Keratinocyte (primary cell): ENCODE data around the gene TMEM245. TPM values are rescaled to one million over a fixed set of nuclear protein-coding genes. Genes with fewer than 3 reads are reported as not detected.
A peak's percentile ranks its signal among the peaks of the same experiment; 100 is the strongest.

Source experiments
- DNase-seq: peaks from one replicate; pipeline ENCODE4 v3.0.0-alpha.2; 2011; ENCODE audit warnings: low read depth, missing footprints, low spot score
- FAIRE-seq: peaks from 2 replicates; lab custom pipeline; 2011; peaks lifted over from hg19 to GRCh38; lab: Jason Lieb, UNC
- H2AFZ ChIP-seq: 2 replicates; pipeline ENCODE4 v1.6.0; 2012; ENCODE audit warnings: low read length, control low read depth, inconsistent platforms; ENCODE audit not compliant: control insufficient read depth
- H3K27ac ChIP-seq: 2 replicates; pipeline ENCODE4 v1.5.1; 2011; ENCODE audit warnings: low read length; ENCODE audit not compliant: control insufficient read depth, insufficient read depth
- H3K27me3 ChIP-seq: 3 replicates; pipeline ENCODE4 v1.6.0; 2011; ENCODE audit warnings: low read length; ENCODE audit not compliant: control insufficient read depth, insufficient read depth; ENCODE audit errors: extremely low read depth
- H3K36me3 ChIP-seq, 2 experiments: 2 replicates in 1 of 2; 3 replicates in 1 of 2; pipeline ENCODE4 v1.5.1; 2011; ENCODE audit warnings: low read length in 2 of 2, mild to moderate bottlenecking in 1 of 2; ENCODE audit not compliant: control insufficient read depth in 2 of 2, insufficient read depth in 2 of 2; ENCODE audit errors: extremely low read depth in 1 of 2
- H3K4me1 ChIP-seq: 3 replicates; pipeline ENCODE4 v1.5.1; 2011; ENCODE audit warnings: low read length; ENCODE audit not compliant: control insufficient read depth, insufficient read depth; ENCODE audit errors: extremely low read depth
- H3K4me2 ChIP-seq: 3 replicates; pipeline ENCODE4 v1.6.0; 2011; ENCODE audit warnings: low read depth, low read length; ENCODE audit not compliant: control insufficient read depth, insufficient read depth; ENCODE audit errors: extremely low read depth
- H3K4me3 ChIP-seq, 3 experiments: fragments of 200-600 bp in 1 of 3; sonication (generic) in 1 of 3; 2 replicates in 2 of 3; 3 replicates in 1 of 3; pipeline ENCODE4 v1.5.1; 2011 to 2016; ENCODE audit warnings: low read length in 3 of 3, mild to moderate bottlenecking in 3 of 3, control low read depth in 2 of 3, inconsistent platforms in 1 of 3, low read depth in 1 of 3, mixed read lengths in 1 of 3, mixed run types in 1 of 3, moderate library complexity in 1 of 3; ENCODE audit not compliant: control insufficient read depth in 2 of 3, insufficient read depth in 2 of 3; ENCODE audit errors: extremely low read depth in 1 of 3
- H3K79me2 ChIP-seq: 2 replicates; pipeline ENCODE4 v1.6.0; 2012; ENCODE audit warnings: low read length; ENCODE audit not compliant: control insufficient read depth, insufficient read depth
- H3K9ac ChIP-seq: 3 replicates; pipeline ENCODE4 v1.6.0; 2011; ENCODE audit warnings: low read length; ENCODE audit not compliant: control insufficient read depth, insufficient read depth; ENCODE audit errors: extremely low read depth
- H3K9me1 ChIP-seq: 3 replicates; pipeline ENCODE4 v1.6.0; 2011; ENCODE audit warnings: low read length; ENCODE audit not compliant: control insufficient read depth, insufficient read depth; ENCODE audit errors: extremely low read depth
- H3K9me3 ChIP-seq: 2 replicates; pipeline ENCODE4 v1.5.1; 2012; ENCODE audit warnings: low read depth, low read length; ENCODE audit not compliant: control insufficient read depth
- H4K20me1 ChIP-seq: 3 replicates; pipeline ENCODE4 v1.6.0; 2011; ENCODE audit warnings: low read length; ENCODE audit not compliant: control insufficient read depth, insufficient read depth; ENCODE audit errors: extremely low read depth
- EZH2 ChIP-seq: IDR thresholded peaks from one replicate; pipeline ENCODE4 v1.6.1; 2012; ENCODE audit warnings: inconsistent platforms, mild to moderate bottlenecking, low read length, moderate library complexity
- dilution Hi-C: fragments of 300-500 bp; cut with MboI; formaldehyde crosslinking; loops from one replicate; pipeline ENCODE4 v1.7.0; 2020; ENCODE audit warnings: low sequenced_read_pairs; ENCODE audit not compliant: extremely low pct_ligation_motif_present
- polyA plus RNA-seq, 5 experiments: library from polyadenylated mRNA; depleted of rRNA in 3 of 5; stranded (reverse) in 3 of 5; stranded (forward) in 1 of 5; unstranded in 1 of 5; fragments of >200 nt; gene quantifications; 1 replicate in 1 of 5; 2 replicates in 3 of 5; 3 replicates in 1 of 5; pipeline versions ENCODE4 v1.2.1 to v1.2.3, GENCODE V29; 2011 to 2012; ENCODE audit warnings: missing spikeins in 2 of 5, low read depth in 1 of 5, low replicate concordance in 1 of 5
- TF ChIP-seq, protein P1 (sequence below), 3 experiments: IDR thresholded peaks in 1 of 3; conservative IDR thresholded peaks in 1 of 3; optimal IDR thresholded peaks in 1 of 3; 2 replicates in 2 of 3; 3 replicates in 1 of 3; pipeline versions ENCODE3 to v1.5.1; 2011; ENCODE audit warnings: low read length in 3 of 3, mild to moderate bottlenecking in 3 of 3, moderate library complexity in 2 of 3, control low read depth in 1 of 3, inconsistent platforms in 1 of 3; ENCODE audit not compliant: insufficient read depth in 2 of 3; ENCODE audit errors: extremely low read depth in 1 of 3

TMEM245 gene
- polyA plus RNA-seq, 1 donor (not counting 4 experiments of a cell fraction or from before 2014, with no cell fraction given): 40.0 TPM

DNA sequence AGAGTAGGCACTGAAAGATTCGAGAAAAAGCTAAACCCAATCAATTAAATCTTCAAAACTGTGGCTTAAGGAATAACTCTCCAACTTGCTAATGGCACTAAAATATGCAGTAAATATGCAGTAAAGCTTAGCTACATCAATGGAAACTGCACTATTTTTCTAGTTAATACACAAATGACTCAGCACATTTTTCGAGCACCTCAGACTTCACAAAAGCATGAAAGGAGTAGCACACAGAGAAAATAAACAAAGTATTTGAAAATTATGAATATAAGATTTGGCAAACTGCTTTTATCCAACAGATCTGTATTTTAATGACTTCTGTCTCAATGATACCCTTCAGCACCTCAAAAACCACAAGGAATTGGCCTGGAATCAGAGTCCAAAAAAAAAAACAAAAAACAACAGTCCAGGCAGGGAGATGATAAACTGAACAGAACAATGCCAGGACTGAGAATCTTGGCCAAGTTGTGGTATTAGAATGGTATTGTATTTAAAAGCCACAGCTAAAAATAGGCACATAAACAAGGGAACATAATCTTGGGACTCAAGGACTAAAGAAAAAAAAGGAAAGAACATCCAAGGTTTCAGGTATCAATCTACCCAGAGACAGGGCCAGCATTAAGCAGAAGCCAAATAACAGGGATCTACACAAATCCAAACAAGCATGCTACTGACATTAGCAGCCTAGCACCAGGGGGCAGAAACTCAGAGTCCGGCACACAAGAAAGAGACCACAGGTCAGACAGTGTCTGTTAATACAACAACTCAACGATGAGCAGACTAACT lies 21.4 kb downstream of the TMEM245 start:
- H4K20me1 ChIP-seq: peaks cover 2% of the 10 kb centered on the region
- peaks cover 5% of the 10 kb centered on the region for H3K9me1 ChIP-seq
- FAIRE-seq (no peak), DNase-seq (no peak)
- no peaks in the 10 kb centered on the region for H3K27me3 ChIP-seq
- H3K4me1 ChIP-seq: peaks cover 37% of the 10 kb centered on the region
- H3K27ac ChIP-seq: peak overlapping the region; percentile 62
- H2AFZ ChIP-seq: no peak overlapping the region
- H3K4me2 ChIP-seq: peak overlapping the region; percentile 59
- no peak for TF ChIP-seq EZH2
- TF ChIP-seq, protein P1, sequence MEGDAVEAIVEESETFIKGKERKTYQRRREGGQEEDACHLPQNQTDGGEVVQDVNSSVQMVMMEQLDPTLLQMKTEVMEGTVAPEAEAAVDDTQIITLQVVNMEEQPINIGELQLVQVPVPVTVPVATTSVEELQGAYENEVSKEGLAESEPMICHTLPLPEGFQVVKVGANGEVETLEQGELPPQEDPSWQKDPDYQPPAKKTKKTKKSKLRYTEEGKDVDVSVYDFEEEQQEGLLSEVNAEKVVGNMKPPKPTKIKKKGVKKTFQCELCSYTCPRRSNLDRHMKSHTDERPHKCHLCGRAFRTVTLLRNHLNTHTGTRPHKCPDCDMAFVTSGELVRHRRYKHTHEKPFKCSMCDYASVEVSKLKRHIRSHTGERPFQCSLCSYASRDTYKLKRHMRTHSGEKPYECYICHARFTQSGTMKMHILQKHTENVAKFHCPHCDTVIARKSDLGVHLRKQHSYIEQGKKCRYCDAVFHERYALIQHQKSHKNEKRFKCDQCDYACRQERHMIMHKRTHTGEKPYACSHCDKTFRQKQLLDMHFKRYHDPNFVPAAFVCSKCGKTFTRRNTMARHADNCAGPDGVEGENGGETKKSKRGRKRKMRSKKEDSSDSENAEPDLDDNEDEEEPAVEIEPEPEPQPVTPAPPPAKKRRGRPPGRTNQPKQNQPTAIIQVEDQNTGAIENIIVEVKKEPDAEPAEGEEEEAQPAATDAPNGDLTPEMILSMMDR (optimal IDR thresholded peaks at IDR 0.05 in 1 of 3, IDR thresholded peaks at IDR 0.05 in 1 of 3, conservative IDR thresholded peaks at IDR 0.05 in 1 of 3; ENCODE audit: extremely low read depth in 1 of 3, insufficient read depth in 2 of 3, low read length in 3 of 3): peak in 2 of 3 experiments; percentile 20 to 23
- H3K9me3 ChIP-seq: no peaks in the 10 kb centered on the region
- H3K9ac ChIP-seq: peak overlapping the region; percentile 19
- no peak overlapping the region for H3K4me3 ChIP-seq
- dilution Hi-C loops: no loop called here
- H3K36me3 ChIP-seq: peaks cover 5 to 7% of the 10 kb centered on the region in 2 experiments
- H3K79me2 ChIP-seq: peaks cover 82% of the 10 kb centered on the region

DNA sequence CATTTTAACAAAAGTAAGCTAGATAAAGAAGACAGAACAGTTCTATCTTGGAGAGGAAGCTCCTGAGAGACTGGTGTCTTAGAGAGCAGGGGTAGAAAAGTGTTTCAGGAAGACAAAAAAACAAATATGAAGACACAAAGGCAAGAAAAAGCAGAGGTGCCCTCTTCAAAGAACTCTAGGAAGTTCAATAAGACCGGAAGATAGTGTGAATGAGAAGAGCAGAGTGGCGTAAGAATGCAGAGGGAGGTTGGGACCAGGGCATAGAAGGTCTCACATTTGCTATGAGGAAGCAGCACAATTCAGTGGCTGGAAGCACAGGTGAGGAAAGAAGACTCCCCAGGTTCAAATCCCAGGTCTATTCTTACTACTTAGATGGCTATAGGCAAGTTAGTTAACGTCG lies 22.6 kb downstream of the TMEM245 start:
- Histone ChIP-seq H2AFZ (no peak overlapping the region), H3K9me1 (peaks cover 5% of the 10 kb centered on the region), H3K4me1 (peaks cover 31% of the 10 kb centered on the region), H3K79me2 (peaks cover 76% of the 10 kb centered on the region), H3K27ac (no peak overlapping the region), H3K9me3 (no peaks in the 10 kb centered on the region), H3K9ac (no peak overlapping the region), H3K4me2 (no peak overlapping the region), H3K4me3 (no peak overlapping the region), H3K27me3 (no peaks in the 10 kb centered on the region), H3K36me3 (peaks cover 7% of the 10 kb centered on the region in 2 experiments), H4K20me1 (peaks cover 2% of the 10 kb centered on the region)
- dilution Hi-C loops: no loop called here
- no peak for DNase-seq
- no peak for FAIRE-seq
- TF ChIP-seq, protein P1 (optimal IDR thresholded peaks at IDR 0.05 in 1 of 3, IDR thresholded peaks at IDR 0.05 in 1 of 3, conservative IDR thresholded peaks at IDR 0.05 in 1 of 3; ENCODE audit: extremely low read depth in 1 of 3, insufficient read depth in 2 of 3, low read length in 3 of 3): no peak
- no peak for TF ChIP-seq EZH2
